T-helper 2 cell treated with Interferon-gamma antibody and Interleukin-4, amounts not matched to agents 5 μg/mL and 100 μg/mL, for 36 hours (primary cell): ENCODE results near the gene UNC5B.

ENCODE experiments used
- DNase-seq: peaks from one replicate; pipeline ENCODE4 v3.0.0; 2021; ENCODE audit warnings: low spot score
- H3K27ac Mint-ChIP-seq: one replicate; pipeline ENCODE4 v1.8.0; 2021; ENCODE audit warnings: mild to moderate bottlenecking, mixed read lengths
- H3K27me3 Mint-ChIP-seq: one replicate; pipeline ENCODE4 v1.8.0; 2021; ENCODE audit warnings: low read depth, mixed read lengths
- H3K36me3 Mint-ChIP-seq: one replicate; pipeline ENCODE4 v1.8.0; 2021; ENCODE audit warnings: low read depth, mixed read lengths
- H3K4me1 Mint-ChIP-seq: one replicate; pipeline ENCODE4 v1.8.0; 2021; ENCODE audit warnings: low read depth, mixed read lengths
- H3K4me3 Mint-ChIP-seq: one replicate; pipeline ENCODE4 v1.8.0; 2022; ENCODE audit warnings: mild to moderate bottlenecking, moderate library complexity, mixed read lengths
- H3K9me3 Mint-ChIP-seq: one replicate; pipeline ENCODE4 v1.8.0; 2021; ENCODE audit warnings: mixed read lengths

Gene UNC5B

DNA sequence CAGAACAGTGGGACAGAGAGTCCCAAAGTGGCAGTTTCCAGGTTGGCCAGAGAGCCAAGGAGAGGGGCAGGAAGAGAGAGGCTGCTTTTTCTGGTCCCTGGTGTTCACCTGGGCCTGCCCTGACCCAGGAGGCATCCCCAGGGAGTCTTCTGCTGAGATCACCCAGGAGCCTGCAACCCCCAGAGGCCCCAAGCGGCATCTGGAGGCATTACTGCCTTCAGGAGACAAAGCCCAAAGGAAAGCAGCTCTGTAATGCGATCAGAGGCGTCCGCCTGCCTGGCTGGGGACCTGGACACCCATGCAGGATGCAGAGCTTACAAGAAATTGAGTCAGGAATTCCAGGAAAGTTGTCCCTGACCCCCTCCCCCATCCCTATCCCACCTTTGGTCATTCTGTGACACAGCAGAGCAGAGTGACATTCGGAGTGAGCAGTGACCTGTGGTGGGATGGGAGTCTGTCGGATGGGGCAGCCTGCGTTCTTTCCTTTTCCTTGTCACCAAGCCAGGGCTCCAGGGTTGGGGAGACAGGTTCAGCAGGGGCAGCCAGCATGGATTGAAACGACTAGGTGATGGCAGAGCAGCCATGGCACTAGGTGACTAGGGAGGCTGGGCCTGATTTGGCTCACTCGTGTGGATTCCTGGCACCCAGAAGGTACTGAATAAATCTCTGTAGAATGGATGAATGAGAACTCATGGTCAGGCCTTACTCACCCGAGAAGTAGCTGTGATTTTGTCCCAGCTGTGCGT, 10.4 kb downstream of the UNC5B start:
- Mint-ChIP-seq H3K27me3 (peaks cover 20% of the 10 kb centered on the region), H3K4me1 (no peaks in the 10 kb centered on the region), H3K9me3 (no peaks in the 10 kb centered on the region), H3K36me3 (no peaks in the 10 kb centered on the region), H3K27ac (no peak overlapping the region), H3K4me3 (no peak overlapping the region)
- DNase-seq, result no peak

- Mint-ChIP-seq H3K27ac (no peak overlapping the region), H3K36me3 (no peaks in the 10 kb centered on the region), H3K4me3 (no peak overlapping the region), H3K9me3 (no peaks in the 10 kb centered on the region), H3K27me3 (peaks cover 13% of the 10 kb centered on the region), H3K4me1 (no peaks in the 10 kb centered on the region)
- DNase-seq, result no peak
Measured at GRCh38 chr10:71223347-71224058, 11.1 kb downstream of the UNC5B start.

DNA sequence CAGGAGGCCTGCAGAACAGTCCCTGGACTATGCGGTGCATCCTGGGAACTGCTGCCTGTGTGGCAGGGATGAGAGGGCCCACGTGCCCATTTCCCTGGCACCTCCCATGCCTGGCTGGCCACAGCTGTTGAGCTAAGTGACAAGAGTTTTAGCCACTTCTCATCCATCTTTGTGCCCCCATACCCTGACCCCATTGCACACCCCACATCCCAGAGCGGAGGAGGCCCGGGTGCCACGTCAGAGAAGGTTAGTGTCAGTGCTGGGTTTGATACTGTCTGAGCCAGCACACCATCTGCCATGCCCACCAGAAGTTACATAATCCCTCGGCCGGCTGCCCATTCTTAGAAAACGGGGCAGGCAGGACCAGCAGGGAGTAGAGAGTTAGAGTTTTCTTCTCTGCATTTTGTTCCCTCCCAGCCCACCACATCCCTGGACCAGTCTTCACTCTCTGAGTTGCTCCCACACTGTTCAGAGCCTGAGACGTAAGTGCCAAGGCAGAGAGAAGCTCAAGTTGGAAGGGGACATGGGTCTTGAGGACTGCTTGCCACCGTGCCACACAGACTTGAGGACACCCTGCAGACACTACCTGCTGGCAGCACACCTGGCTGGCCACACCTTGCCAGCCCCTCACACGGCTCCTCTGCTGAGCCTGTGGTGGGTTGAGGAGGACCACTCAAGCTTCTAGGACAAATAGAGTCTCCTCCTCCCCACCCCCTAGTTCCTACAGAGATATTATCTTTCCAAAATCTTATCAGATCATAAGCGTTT, 13.1 kb downstream of the UNC5B start:
- no peaks in the 10 kb centered on the region for H3K36me3 Mint-ChIP-seq
- H3K27me3 Mint-ChIP-seq, result peaks cover 4% of the 10 kb centered on the region
- no peak overlapping the region for H3K27ac Mint-ChIP-seq
- DNase-seq, result no peak
- H3K4me3 Mint-ChIP-seq, result no peak overlapping the region
- H3K4me1 Mint-ChIP-seq, result no peaks in the 10 kb centered on the region
- H3K9me3 Mint-ChIP-seq, result no peaks in the 10 kb centered on the region

DNA sequence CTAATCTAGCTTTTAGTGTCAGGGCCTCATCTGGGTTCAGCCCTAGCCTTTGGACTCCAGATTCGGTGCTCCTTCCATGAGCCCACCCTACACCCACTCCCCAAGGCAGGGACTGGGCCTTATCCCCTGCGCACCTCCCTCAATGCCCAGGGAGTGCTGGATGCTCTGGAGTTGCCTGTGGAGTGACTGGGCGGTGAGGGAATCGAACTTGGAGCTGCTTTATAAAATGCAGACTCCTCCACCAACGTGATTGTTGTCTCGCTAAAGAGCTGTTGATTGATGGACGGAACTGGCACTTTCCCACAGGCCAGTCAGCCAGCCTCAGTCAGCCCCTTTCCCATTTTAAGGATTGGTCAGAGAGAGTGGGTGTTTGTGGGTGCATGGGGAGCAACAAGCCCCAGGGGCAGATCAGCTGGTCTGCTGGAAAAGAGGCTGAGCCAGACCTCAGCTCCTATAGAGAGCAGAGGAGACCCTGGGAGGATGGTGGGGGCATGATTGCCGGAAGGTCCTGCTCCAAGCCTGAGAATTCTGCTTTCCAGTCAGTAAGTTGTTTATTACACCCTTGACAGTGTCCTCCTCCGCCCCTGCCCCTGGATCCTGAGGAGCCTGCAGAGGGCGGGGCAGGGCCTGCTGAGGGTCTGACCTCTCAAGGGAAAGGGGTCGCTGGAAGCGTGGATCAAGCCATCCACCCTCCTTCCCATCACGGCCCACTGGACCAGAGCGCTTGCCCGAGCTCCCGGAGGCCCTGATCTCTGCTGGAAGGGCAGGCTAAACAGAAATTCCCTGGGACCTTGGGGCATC, 16.7 kb downstream of the UNC5B start:
- Mint-ChIP-seq H3K4me3 (no peak overlapping the region), H3K27me3 (peaks cover 3% of the 10 kb centered on the region), H3K27ac (no peak overlapping the region), H3K4me1 (no peaks in the 10 kb centered on the region), H3K36me3 (no peaks in the 10 kb centered on the region), H3K9me3 (no peaks in the 10 kb centered on the region)
- no peak for DNase-seq

DNA sequence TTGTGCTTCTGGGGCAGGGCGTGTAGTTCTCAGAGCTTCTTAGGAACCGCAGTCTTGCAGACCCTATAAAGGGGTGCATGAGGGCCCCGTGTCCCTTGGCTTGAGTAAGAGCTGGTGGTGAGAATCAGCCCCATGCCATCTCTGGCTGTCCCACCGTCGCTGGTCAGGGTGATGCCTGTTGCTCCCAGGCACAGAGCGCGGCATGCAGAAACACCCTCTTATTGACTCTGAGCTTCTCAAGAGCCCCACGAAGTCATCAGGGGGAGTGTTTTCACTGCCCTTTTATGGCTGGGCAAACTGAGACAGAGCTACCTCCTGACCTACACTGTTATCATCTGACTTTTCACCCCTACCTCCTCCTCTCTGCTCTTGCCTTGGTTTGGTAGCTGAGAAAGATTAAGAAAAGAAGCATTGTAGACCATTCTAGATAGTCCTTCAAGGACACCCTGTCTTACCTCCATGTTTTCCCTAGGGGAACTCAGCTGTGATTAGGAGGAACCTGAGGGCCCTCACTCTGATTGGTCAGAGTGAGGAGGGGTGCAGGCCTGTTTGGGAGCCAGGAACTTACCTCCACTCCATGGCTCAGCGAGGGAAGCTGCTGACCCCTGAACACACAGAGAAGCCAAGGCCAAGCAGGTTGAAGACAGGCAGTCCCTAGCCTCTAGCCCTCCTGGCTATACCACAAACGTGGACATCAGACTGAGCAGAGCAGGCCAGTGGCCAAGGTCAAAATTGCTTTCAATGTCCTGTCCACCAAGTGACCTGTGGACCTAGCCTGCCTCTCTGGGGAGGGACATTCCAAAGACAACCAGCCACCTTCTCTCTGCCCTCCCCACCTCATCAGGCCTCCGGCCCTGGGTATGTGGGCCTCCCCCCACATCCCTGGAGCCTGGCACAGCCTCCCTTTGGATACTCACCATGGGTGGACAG, 17.6 kb downstream of the UNC5B start:
- no peak for DNase-seq
- no peaks in the 10 kb centered on the region for H3K4me1 Mint-ChIP-seq
- H3K36me3 Mint-ChIP-seq, result no peaks in the 10 kb centered on the region
- H3K27me3 Mint-ChIP-seq, result peaks cover 3% of the 10 kb centered on the region
- no peaks in the 10 kb centered on the region for H3K9me3 Mint-ChIP-seq
- no peak overlapping the region for H3K4me3 Mint-ChIP-seq
- H3K27ac Mint-ChIP-seq, result no peak overlapping the region

DNA sequence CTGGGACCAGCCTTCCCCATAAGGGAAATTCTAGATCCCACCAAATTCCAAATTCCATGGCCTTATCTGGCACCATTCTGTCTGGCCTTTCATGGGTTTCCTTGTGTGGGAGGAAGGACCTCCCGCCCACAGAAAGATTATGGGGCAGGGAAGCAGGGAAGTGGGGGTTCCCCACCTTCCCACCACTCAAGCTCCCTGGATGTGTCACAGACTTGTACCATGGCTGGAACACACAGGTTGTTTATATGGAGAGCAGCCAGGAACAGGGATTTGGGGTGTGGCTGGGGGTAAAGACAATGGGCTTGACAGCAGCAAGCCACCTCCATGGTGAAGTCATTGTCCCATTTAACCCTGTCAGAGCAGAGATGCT, 18.3 kb downstream of the UNC5B start:
- Mint-ChIP-seq H3K9me3 (no peaks in the 10 kb centered on the region), H3K27ac (no peak overlapping the region), H3K4me1 (no peaks in the 10 kb centered on the region), H3K27me3 (peaks cover 3% of the 10 kb centered on the region), H3K36me3 (no peaks in the 10 kb centered on the region), H3K4me3 (no peak overlapping the region)
- DNase-seq, result no peak

DNA sequence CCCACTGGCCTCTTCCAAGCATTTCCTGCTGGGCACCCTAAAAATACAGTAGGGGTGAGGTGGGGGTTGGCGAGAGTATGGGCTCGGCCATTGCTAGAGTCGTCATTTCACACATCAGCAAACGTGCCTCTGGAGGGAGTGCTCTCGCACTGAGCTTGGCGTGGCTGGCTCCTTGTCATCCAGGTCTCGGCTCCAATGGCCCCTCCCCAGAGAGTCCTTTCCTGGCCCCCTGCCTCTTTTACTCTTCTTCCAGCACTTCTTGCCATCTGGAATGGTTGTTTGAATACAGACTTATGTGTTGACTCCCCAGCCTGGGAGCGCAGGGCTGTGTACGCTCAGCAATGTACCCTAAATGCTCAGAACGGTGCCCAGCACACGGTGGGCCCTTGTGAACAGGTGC, 18.8 kb downstream of the UNC5B start:
- Mint-ChIP-seq H3K36me3 (no peaks in the 10 kb centered on the region), H3K4me3 (no peak overlapping the region), H3K4me1 (no peaks in the 10 kb centered on the region), H3K27me3 (peaks cover 3% of the 10 kb centered on the region), H3K9me3 (no peaks in the 10 kb centered on the region), H3K27ac (no peak overlapping the region)
- DNase-seq, result no peak

GRCh38 chr10:71232089-71232998, 20.0 kb downstream of the UNC5B start:
- Mint-ChIP-seq H3K4me1 (no peaks in the 10 kb centered on the region), H3K27ac (no peak overlapping the region), H3K4me3 (no peak overlapping the region), H3K36me3 (no peaks in the 10 kb centered on the region), H3K9me3 (no peaks in the 10 kb centered on the region), H3K27me3 (peaks cover 3% of the 10 kb centered on the region)
- no peak for DNase-seq

DNA sequence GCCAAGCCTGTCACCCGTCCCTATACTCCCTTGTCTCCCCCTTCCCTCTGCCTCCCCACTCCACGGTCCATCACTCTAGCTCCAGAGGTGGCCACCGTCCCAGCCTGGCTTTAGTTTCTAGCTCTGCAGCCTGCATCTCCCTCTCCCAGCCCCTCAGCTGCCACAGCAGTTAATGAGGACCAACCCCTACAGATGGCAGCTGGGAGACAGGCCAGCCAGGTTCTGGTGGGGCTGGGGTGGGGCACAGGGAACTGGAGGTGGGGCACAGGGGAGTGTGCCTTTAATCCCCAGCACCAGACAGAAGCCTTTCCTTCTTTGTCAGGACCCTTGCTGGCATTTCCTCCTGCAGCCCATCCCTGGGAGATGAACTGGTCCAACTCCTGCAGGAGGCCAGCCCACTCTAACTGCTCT, 21.1 kb downstream of the UNC5B start:
- no peak for DNase-seq
- Mint-ChIP-seq H3K27me3 (peaks cover 3% of the 10 kb centered on the region), H3K9me3 (no peaks in the 10 kb centered on the region), H3K27ac (no peak overlapping the region), H3K4me1 (no peaks in the 10 kb centered on the region), H3K4me3 (no peak overlapping the region), H3K36me3 (no peaks in the 10 kb centered on the region)

DNA sequence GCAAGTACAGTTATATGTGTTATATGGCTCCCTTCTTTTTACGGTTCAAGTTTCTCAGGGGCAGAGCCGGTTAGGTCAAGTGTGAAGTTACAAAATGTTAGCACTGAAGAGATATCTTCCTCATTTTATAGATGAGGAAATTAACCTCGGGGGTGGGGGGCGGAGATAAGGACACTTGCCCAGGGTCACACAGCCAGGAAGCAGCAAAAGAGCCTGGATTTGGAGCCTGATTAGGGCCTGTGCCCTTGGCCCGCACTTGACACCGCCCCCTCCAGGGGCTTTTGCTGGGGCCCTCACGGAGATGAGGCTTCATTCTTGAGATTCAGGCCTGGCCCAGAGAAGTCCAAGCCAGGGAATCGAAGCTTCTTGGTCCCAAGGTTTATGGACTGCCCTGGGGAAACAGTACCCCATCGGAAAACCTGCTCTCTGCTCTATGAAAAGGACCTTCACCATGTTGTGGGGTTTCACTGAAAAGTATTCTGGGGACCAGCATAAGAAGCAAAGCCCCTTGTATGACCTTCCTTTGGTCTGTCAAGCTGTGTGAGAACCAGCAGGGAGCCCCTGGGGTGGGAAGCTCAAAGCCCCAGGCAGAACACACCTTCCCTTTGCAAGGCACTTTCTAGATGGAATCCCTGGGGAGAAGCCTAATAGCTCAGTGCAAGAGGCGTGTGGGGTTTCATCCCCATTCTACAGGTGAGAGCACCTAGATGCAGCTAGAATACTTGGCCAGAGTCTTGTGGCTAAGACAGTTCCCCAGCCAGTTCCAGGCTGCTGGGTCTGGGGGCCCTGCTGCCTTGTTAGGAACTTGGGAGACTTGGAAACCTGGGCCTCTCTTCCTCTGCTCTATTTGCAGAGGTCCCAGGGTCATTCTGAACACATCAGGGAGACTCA, 21.9 kb downstream of the UNC5B start:
- DNase-seq, result no peak
- H3K4me3 Mint-ChIP-seq, result no peak overlapping the region
- H3K4me1 Mint-ChIP-seq, result no peaks in the 10 kb centered on the region
- H3K9me3 Mint-ChIP-seq, result no peaks in the 10 kb centered on the region
- H3K27ac Mint-ChIP-seq, result no peak overlapping the region
- H3K36me3 Mint-ChIP-seq, result no peaks in the 10 kb centered on the region
- H3K27me3 Mint-ChIP-seq, result peaks cover 3% of the 10 kb centered on the region

GRCh38 chr10:71234970-71235685, 22.8 kb downstream of the UNC5B start:
- no peak overlapping the region for H3K4me3 Mint-ChIP-seq
- no peaks in the 10 kb centered on the region for H3K4me1 Mint-ChIP-seq
- H3K9me3 Mint-ChIP-seq, result no peaks in the 10 kb centered on the region
- H3K36me3 Mint-ChIP-seq, result no peaks in the 10 kb centered on the region
- DNase-seq, result no peak
- peaks cover 3% of the 10 kb centered on the region for H3K27me3 Mint-ChIP-seq
- no peak overlapping the region for H3K27ac Mint-ChIP-seq
